ENCODE measurements around the gene FBLL1. TPM values are rescaled to one million over a fixed set of nuclear protein-coding genes. Genes with fewer than 3 reads are reported as not detected.
A peak's percentile ranks its signal among the peaks of the same experiment; 100 is the strongest.
"Not testable (repeated sequence)": the region's sequence is repeated elsewhere in the genome, so short reads cannot be mapped to it uniquely, and the experiment has no call there.

Gene FBLL1
- total RNA-seq = not detected
- long read RNA-seq = 0 reads

DNA sequence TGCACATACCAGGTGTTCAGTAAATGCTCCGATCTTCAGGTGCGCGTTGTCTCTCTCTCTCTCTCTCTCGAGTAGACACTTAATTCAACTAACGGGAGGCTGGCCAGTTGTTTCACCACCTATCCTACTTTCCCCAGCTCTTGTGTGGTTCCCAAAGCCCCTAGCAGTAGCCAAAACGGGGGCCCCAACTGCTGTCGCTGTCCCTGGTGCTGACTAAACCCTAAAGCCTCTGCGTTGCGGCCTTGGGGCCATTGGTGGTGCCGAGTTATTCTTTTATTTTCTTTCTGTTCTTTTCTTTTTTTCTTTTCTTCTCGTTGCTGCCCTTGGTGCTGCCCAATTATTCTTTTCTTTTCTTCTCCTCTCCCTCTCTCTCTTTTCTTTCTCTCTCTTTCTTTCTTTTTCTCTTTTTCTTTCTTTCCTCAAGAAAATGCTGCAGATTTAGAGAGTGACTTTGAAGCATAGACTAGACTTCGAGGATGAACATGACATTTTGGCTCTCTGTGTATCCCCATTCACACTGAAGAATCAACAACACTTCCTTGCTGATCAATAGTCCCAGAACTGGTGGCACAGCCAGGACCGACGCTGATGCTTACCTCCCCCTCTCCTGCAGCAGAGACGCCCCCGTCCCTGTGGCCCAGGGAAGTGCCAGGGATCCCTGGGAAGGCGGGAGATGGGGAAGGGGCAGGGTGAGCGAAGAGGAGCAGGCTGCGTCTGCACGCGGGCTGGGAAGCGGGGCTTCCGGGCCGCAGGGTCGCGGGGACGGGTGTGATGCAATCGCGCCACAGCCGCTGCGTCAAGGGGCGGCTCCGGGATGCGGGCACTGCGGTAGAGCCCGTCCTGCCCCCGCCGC lies at the start of gene FBLL1:
Gene FBLL1, plus strand, starts transcription at position 785 of the 853 bp plus-strand sequence. CDS start 200 bp downstream, outside the sequence.
- no peak for DNase-seq (ENCODE audit: low spot score)

- no peak for DNase-seq (ENCODE audit: low spot score)
These were observed 48.5 kb upstream of the FBLL1 start for GRCh38 chr5:168480601-168481000.

GRCh38 chr5:168481330-168481788 lies 47.7 kb upstream of the FBLL1 start:
- no peak for DNase-seq (ENCODE audit: low spot score)

DNA sequence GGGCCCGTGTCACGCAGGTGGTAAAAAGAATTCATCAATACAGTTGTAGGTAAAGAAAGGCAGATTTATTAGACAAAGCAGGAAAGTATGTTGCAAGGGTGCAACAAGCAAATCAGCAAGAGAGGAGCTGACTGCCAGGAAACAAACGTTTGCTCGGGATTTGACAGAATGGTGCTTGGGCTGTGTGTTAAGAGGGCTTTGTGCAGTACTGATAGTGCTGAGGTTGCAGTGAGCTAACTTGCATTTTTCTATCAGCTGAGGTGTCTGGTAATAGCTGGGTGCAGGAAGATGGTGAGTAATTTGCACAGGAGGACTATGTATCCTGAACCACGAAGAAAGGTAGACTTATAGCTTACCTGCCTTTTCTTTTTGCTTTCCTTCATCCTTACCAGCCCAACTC lies 46.7 kb upstream of the FBLL1 start:
- DNase-seq (ENCODE audit: low spot score) = no peak

- peak; percentile 97 for DNase-seq (ENCODE audit: low spot score)
These were observed 42.8 kb upstream of the FBLL1 start, which contains the start of gene RARS1 for GRCh38 chr5:168486136-168486879. RARS1 (plus strand) TSS chr5:168486471; CDS start chr5:168486499, 28 bp downstream.

DNA sequence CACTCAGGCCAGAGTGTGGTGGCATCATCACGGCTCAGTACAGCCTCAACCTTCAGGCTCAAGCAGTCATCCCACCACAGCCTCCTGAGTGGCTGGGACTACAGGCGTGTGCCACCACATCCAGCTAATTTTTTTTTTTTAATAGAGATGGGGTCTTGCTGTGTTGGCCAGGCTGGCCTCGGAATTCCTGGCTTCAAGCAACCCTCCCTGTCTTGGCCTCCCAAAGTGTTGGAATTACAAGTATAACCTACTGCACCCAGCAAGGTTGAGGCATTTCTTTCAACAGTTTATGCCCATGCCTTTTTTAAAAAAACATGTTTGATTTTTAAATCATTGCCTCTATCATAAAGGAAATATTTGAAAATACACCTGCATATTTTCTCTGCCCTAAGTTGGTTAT lies 40.0 kb upstream of the FBLL1 start:
- DNase-seq (ENCODE audit: low spot score) = no peak

- no peak for DNase-seq (ENCODE audit: low spot score)
These were observed 35.0 kb upstream of the FBLL1 start for GRCh38 chr5:168494057-168494555.

- no peak for DNase-seq (ENCODE audit: low spot score)
These were observed 26.4 kb upstream of the FBLL1 start for GRCh38 chr5:168502563-168503237.

GRCh38 chr5:168513861-168514428 lies 15.2 kb upstream of the FBLL1 start:
- DNase-seq (ENCODE audit: low spot score) = no peak

GRCh38 chr5:168525856-168526255 lies 3.2 kb upstream of the FBLL1 start:
- DNase-seq (ENCODE audit: low spot score) = no peak

DNA sequence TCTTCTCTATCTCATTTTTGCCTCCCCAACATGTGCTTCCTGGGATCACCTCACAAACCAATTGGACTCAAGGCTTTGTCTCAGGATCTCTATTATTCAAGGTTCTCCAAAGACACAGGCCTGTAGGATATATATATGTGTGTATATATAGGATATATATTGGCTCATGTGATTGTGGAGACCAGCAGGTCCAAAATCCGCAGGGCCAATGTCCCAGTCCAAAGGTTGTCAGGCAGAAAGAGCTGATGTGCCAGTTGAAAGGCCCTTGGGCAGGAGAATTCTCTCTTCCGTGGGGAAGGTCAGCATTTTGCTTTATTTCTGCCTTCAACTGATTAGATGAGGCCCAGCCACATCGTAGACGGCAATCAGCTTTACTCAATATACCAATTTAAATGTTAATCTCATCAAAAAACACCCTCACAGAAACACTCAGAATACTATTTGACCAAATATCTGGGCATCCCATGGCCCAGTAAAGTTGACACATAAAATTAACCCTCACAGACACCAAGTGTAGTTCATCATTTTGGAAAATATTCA lies 1.3 kb upstream of the FBLL1 start:
- DNase-seq (ENCODE audit: low spot score) = no peak

GRCh38 chr5:168529374-168530234 lies 499 bp downstream of the FBLL1 start:
- no peak for DNase-seq (ENCODE audit: low spot score)

DNA sequence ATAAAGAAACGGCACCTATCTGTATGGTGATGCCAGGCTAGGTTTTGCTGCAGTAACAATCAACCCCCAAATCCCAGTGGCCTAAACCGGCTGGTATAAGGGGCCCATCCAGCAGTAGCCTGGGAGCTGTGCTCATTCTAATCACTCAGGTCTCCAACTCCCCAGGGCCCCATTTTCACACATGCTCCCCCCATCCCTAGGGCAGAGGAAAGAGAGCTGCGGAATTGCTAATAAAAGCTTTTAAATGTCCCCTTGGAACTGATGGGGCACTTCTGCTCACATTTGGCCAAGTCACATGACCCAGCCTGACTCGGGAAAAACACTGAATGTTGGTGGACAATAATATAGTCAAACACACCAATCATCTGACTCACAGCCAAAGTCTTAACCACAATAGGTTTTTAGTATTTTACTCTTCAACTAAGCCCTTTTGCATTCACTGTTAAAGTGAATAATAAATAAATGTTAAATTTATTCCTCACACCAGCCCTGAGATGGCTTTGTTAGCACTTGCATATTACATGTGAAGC lies 1.6 kb downstream of the FBLL1 start:
- DNase-seq (ENCODE audit: low spot score) = no peak

DNA sequence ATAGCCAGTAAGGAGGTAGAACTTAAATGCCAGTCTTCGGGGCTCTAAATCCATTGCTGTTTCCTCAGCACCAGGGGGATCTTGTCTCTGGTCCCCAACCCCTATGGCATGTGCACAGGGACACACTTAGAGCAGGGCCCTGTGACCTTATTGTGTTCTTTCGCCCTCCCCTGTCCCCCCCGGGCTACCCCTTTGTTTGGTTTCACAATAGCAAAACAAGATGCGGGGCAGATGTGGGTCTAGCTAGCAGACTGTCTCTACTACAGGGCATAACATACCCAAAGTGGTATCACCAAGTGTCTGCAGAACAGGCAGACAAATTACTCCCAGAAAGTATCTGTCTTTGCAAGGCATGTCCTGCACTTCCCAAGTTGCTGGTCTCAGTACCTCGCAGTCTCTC lies 2.1 kb downstream of the FBLL1 start:
- DNase-seq (ENCODE audit: low spot score) = no peak

DNA sequence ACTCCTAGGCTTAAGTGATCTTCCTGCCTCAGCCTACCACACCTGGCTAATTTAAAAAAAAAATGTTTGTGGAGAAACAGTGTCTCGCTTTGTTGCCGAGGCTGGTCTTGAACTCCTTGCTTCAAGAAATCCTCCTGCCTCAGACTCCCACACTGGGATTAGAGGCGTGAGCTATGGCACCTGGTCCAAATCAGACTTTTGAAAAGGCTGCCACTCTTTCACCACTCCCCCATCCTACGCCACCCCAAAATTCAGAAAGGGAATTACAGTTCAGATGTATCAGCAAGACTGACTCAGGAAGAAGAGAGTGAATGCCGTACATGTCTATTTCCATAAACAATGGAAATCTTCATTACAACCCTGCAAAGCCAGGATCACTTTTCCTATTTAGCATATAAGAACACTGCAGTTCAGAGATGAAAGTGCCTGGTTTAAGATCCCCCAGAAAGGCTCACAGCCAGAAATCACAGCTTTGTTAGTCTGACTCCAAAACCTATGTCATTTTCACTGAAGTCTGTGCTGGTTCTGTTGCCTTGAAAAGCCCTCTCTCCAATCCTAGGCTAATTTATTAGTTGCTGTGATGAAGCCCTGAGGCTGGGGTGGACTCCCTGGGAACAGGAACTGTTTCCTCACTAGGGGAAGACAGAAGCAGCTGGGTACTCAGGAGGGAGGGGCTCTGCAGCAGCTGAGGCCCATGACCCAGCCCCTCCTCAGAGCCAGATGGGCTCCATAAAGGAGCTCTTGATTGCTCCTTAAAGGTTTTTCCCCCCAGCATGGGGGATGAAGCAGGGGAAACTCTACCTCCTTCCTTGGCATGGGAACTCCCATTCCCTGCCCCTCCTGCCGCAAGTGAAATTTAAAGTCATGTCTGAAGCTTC lies 3.1 kb downstream of the FBLL1 start:
- DNase-seq (ENCODE audit: low spot score) = no peak

- not testable (repeated sequence) for DNase-seq (ENCODE audit: low spot score)
These were observed 5.2 kb downstream of the FBLL1 start for GRCh38 chr5:168534351-168534750.

DNA sequence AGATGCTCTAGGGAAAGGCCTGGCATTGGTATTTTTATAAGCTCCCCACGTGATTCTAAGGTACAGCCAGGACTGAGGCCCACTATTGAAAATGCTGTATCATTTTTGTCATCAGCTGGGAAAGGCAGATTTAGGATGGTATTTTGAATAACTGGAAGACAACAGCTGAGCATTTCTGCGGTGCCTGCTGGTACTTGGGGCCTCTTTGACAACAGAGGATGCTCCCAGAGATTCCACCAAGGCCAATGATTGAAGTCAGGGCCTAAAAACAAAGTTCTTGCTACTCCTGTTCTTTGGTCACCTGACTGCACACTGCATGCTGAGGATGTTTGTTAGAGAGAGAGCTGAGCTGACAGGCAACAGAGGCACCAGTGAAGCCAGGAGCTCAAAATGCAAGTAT lies 8.1 kb downstream of the FBLL1 start:
- no peak for DNase-seq (ENCODE audit: low spot score)

GRCh38 chr5:168549554-168549953 lies 20.4 kb downstream of the FBLL1 start:
- no peak for DNase-seq (ENCODE audit: low spot score)

DNA sequence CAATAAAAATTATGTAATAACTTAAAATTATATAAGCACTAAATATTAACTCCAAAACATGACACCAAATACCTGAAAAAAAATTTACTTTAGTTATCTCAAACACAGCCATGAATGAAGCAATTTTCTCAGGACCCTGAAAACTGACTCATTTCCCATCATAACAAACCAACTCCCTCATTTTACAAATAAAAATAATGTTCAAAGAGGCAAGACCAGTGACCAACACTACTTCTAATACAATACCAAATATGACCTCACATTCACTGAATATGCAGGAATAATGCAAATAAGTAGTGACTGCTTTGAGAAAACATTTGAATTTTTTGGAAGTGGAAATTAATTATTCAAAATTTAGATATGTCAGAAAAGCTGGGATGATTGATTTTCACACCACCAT lies 21.6 kb downstream of the FBLL1 start:
- no peak for DNase-seq (ENCODE audit: low spot score)

Data from mesenteric fat pad (tissue), 1 donor.